Activated gamma-delta T cell treated with anti-CD3 and anti-CD28 coated beads, Interleukin-2, amount 50 U/mL, for 16 hours (primary cell): ENCODE data around the gene FOXF2.

Source experiments
- DNase-seq: peaks from one replicate; pipeline ENCODE4 v3.0.0-alpha.2; 2020; ENCODE audit warnings: low read depth

FOXF2 gene

GRCh38 chr6:1379017-1379787 is 10.2 kb upstream of the FOXF2 start:
- DNase-seq: no peak

- DNase-seq: no peak
These were observed 9.6 kb upstream of the FOXF2 start for GRCh38 chr6:1379788-1380147.

DNA sequence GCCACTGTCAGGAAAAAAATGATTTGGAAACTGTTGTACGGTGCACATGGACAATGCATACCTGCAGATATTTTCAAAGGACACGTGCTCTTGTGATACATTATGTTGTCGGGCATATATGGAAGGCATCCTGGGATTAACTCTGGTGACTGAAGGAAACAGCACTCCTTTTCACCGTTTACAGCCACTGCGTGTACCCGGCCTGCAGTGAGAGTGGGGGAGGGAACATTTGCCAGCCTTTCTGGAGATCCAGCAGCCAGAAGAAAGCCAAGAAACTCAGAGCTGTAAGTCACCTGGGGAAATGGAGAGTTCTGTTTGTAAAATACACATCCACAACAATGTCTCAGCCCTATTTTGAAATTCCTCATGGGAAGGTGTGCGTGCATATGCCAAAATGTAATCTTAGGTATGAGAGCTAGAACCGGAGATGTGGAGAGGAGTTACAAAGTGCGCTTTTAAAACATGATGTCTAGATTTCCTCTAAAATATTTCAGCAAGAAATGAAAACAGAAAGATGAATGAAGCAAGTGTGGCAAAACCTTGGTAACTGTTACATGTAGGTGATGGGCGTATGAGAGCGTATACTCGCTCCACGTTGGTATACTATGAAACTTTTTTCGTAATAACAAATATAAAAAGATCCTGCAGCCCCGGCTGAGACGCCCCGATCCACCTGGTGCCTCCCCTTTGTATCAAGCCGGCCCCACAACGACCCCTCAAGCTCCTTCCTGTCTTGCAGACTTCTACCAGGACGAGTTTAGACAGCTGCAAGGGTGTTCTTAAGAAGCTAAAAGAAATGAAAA is 8.6 kb upstream of the FOXF2 start:
- DNase-seq: no peak

DNA sequence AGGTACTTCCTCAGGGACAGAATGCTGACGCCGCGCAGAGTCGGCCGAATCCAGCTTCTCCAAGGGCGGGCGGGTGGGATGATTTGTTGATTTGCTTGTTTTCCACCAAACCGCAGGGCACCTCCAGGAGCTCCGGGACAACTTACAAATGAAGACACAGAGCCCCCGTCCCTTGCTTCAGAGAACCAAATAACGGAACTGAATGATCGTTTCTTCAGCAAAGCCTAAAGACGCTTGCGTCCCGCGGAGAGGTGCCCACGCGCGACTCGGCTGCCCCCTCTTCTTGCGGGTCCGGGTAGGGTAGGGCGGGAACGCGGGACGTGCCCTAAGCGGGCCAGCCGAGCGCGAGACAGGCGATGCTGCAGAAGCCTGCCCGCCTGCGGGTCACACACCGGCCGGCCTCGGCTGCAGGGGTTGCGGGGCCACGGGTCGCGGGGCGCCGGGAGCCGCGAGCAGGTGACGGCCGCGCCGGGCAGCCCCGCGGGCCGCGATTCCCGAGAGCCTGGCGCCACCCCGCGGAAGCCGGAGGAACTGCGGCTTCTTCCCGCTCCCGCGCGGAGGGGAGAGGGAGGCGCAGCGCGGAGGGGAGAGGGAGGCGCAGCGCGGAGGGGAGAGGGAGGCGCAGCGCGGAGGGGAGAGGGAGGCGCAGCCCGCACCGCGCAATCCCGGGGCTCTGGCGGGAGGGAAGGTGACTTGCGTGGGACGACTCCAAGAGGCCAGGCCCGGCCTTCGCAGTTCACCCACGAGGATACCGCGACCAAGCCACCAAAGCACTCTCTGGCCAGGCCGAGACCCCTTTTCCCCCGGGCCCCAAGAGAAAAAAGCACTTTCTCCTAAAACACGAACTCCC is 7.7 kb upstream of the FOXF2 start:
- no peak for DNase-seq

- DNase-seq: no peak
These were observed 7.0 kb upstream of the FOXF2 start for GRCh38 chr6:1382331-1382882.

DNA sequence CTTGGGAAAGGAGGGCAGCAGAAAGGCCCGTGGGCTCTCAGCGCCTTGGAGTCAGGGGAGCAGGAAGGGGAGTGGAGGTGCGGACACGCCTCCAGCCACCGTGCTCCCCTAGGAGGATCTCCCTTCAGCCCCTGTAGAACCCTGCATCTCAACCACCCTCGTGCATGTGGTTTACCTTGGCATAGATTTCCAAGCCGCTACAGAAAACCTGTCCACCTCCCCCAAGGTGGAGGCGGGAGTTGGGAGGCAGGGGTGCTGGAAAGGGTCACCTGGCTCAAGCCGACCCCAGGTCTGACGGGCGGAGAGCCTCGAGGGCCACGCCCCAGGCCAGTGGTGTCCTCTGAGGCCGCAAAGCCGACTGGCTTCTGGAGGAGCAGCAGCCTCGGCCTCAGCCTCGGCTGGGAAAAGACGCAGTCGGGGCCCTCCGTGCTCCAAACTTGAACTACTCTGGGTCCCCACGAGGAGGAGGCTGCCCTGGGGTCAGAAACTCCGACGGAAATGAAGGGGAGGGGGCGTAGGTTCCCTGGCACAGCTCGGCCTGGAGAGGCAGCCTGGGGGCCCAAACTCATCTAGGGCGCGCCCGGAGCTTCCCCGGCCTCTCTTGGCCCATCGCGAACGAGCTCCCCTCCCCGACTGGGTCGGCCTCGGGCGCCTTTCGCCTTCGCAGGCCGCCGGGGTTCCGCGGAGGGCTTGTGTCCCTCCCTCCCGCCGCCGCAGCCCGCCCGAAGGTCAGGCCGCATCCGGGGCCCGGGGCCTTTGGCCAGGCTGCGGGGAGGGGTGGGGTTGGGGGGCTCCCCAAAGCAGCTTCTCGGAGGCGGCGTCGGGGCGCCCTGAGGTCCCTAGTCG is 6.3 kb upstream of the FOXF2 start:
- DNase-seq: no peak

GRCh38 chr6:1383729-1384548 is 5.4 kb upstream of the FOXF2 start:
- no peak for DNase-seq

GRCh38 chr6:1384549-1385128 is 4.7 kb upstream of the FOXF2 start:
- no peak for DNase-seq

DNA sequence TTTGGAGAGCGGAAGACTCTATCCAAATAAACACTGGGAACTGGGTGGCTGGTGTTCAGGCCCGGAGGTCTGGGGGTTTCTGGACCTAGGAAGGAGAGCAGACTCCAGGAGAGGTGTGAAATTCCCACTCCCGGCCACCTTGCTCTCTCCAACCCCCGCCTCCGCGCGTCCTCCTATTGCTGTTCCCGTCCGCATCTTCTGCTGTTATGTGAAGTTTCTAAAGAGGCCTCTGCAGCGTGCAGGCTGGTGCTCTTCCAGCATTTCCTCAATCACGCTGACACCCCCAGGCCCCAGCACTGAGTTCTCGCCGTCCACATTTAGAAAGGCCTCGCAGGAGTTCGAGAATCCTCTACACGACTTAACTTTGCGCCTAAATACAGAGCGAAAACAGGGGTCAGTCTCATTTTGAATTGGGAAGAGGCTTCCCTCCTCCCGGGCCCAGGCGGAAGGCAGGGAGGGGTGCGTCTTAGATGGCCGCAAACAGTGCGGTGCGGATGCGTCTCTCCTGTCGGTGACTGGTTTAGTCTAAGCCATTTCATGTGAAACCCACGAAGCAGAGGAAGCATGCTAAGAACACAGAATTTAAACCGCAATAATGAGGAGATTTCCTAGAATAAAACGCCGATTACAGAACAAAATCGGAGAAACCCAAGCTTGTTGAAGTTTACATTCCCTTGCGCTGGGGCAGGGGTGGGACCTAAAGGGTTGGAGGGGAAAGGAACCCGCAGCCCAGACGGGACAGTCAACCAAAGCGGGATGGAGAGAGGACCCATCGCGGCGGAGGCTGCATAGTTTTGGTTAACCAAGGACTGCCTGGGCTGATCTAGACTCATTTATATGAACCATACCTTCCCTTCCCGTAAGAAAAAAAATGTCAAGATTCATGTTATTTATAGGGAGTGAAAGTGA is 4.0 kb upstream of the FOXF2 start:
- no peak for DNase-seq

DNA sequence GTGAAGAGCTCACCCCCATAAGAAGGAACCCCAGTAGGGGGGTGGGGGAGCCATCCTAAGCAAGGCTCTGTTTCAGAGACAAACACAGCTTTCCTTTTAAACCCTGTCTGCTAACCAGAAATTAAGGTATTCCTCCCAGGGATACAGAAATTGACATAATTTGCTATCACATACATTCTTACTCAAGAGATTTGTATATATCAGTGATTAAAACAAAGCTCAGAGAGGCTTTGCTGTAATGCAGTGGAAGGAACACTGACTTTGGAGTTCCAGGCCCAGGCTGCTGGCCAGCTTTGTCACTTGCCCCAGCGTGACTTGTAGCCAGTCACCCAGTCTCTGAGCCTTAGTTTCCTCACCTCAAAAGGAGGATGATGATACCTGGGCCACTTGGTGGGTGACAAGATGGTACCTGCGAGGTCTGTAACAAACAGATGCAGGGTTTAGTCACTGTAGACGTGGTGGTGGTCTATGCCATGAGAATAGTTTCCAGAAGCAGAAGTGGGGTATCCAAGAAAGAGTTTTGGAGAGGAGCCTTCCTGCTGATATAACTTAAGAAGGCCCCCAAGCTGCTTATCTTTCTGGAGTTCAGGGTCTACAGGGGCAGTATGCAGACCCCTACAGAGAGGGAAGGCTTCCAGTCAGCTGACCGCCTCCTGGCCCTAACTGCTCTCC is 3.2 kb upstream of the FOXF2 start:
- no peak for DNase-seq

GRCh38 chr6:1387538-1387875 is 1.9 kb upstream of the FOXF2 start:
- no peak for DNase-seq

DNA sequence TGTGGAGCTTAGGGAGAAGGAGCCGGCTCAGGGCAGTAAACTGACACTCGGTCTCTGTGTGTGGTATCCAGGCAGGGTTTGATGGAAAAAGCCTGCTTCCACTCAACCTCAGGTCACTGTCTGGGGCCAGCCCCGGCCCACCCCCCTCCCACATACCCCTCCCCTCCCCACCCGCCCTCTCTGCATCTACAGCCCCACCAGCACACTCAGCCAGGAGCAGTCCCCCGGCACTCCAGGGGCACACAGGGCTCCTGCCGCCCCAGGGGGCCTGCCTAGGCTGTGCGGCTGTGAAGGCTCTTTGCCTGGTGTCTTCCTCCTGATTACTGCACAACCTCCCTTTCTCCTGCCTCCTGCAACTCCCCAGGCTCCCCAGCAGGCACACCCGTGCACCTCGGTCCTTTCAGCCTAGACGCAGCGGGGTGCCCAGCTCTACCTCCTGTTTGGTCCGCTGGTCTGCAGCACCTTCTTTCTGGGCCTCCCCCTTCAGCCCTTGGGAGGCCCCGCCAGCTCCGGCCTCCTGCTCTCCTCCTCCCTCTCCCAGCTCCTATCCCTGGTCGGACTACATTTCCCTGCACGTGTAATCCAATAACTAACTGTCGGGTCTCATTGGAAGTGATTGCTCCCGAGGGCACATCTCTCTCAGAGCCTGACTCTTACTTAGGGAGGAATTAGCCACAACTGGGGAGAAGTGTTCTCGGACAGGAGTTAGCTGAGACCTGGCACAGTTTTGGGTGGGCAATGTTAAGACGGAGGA is 1.3 kb upstream of the FOXF2 start:
- no peak for DNase-seq

DNA sequence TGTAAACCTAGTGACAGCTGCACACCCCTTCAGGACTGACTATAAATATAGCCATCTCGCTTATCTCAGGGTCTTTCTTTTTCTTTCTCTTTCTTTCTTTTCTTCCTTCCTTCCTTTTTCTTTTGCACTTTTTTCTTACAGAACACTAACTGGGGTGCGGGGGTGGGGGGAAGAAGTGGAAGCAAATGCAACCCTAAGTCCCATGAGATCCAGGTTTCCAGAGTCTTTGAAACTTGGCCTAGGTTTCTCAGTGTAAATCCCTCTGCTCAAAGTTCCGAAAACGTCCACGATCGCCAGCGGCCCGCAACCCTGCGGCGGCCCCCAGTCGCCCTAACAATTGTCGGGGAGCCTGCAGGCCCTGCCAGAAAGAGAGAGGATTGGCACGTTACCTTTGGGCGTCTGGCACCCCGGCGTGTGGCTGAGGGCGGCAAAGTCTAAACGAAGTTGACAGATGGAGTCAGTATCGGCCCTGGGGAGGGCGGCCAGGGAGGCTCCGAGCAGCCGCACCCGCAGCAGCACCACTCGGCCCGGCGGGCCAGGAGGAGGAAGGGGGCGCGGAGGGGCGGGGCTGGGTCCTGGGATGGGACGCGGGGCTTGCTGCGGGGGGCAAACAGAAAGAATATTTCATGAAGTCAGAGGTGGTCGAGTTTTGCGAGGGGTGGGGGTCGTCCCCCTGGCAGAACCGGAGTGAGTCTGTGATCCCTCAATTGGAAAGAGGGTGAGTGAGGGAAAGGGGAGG is 577 bp upstream of the FOXF2 start:
- DNase-seq: no peak

DNA sequence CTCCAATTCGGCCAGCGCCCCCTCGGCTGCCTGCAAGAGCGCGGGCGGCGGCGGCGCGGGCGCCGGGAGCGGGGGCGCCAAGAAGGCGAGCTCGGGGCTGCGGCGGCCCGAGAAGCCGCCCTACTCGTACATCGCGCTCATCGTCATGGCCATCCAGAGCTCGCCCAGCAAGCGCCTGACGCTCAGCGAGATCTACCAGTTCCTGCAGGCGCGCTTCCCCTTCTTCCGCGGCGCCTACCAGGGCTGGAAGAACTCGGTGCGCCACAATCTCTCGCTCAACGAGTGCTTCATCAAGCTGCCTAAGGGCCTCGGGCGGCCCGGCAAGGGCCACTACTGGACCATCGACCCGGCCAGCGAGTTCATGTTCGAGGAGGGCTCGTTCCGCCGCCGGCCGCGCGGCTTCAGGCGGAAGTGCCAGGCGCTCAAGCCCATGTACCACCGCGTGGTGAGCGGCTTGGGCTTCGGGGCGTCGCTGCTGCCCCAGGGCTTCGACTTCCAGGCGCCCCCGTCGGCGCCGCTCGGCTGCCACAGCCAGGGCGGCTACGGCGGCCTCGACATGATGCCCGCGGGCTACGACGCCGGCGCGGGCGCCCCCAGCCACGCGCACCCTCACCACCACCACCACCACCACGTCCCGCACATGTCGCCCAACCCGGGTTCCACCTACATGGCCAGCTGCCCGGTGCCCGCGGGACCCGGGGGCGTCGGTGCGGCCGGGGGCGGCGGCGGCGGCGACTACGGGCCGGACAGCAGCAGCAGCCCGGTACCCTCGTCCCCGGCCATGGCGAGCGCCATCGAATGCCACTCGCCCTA is 963 bp downstream of the FOXF2 start:
- no peak for DNase-seq

- DNase-seq: no peak
These were observed 1.8 kb downstream of the FOXF2 start for GRCh38 chr6:1390946-1391799.
